ENCODE measurements around the gene SRSF1.
"Not testable (repeated sequence)": the region's sequence is repeated elsewhere in the genome, so short reads cannot be mapped to it uniquely, and the experiment has no call there.

The SRSF1 gene

DNA sequence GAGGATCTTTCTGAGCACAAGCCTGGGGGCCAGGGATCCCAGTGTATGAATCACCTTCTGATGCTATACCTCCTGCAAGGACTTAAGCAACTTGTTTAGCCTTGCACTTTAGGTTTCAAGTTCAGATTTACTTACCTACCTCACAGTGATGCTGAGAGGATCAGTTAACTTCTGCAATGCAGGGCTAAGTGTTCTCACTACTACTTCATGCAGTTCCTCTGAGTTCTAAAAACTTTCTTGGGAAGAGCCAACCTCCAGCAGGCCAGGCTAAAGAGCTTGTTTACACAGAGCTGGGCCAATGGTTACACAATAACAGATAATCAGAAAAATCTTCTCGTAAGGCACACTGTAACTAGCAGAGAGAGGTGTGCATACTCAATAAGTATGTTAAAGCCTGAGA is 32.0 kb downstream of the SRSF1 start:
- H3K36me3 ChIP-seq (ENCODE audit: control insufficient read depth, insufficient read depth, low read length) = peaks cover 73% of the 10 kb centered on the region
- H3K9ac ChIP-seq (ENCODE audit: low read length) = no peak overlapping the region
- no peaks in the 10 kb centered on the region for H3K4me1 ChIP-seq (ENCODE audit: control insufficient read depth, insufficient read depth, low read length)
- H3K27ac ChIP-seq (ENCODE audit: low read depth, low read length) = no peak overlapping the region
- no peak overlapping the region for H3K4me3 ChIP-seq (ENCODE audit: low read depth, low read length)
- no peaks in the 10 kb centered on the region for H3K9me3 ChIP-seq (ENCODE audit: control insufficient read depth, insufficient read depth, low read depth, low read length)
- H3K27me3 ChIP-seq (ENCODE audit: control insufficient read depth, insufficient read depth, low read length) = no peaks in the 10 kb centered on the region

- not testable (repeated sequence) for H3K27me3 ChIP-seq (ENCODE audit: control insufficient read depth, insufficient read depth, low read length); H3K4me1 ChIP-seq (ENCODE audit: control insufficient read depth, insufficient read depth, low read length); H3K27ac ChIP-seq (ENCODE audit: low read depth, low read length); H3K9me3 ChIP-seq (ENCODE audit: control insufficient read depth, insufficient read depth, low read depth, low read length); H3K4me3 ChIP-seq (ENCODE audit: low read depth, low read length); H3K9ac ChIP-seq (ENCODE audit: low read length)
- peaks cover 65% of the 10 kb centered on the region for H3K36me3 ChIP-seq (ENCODE audit: control insufficient read depth, insufficient read depth, low read length)
Measured at GRCh38 chr17:57974053-57974824, 32.8 kb downstream of the SRSF1 start.

- Histone ChIP-seq H3K27ac (ENCODE audit: low read depth, low read length) (no peak overlapping the region), H3K4me3 (ENCODE audit: low read depth, low read length) (no peak overlapping the region), H3K27me3 (ENCODE audit: control insufficient read depth, insufficient read depth, low read length) (no peaks in the 10 kb centered on the region), H3K4me1 (ENCODE audit: control insufficient read depth, insufficient read depth, low read length) (0 out of 2 replicates have a peak, but pooled peaks cover 3% of the 10 kb centered on the region), H3K36me3 (ENCODE audit: control insufficient read depth, insufficient read depth, low read length) (peaks cover 45% of the 10 kb centered on the region), H3K9ac (ENCODE audit: low read length) (no peak overlapping the region), H3K9me3 (ENCODE audit: control insufficient read depth, insufficient read depth, low read depth, low read length) (no peaks in the 10 kb centered on the region)
Measured at GRCh38 chr17:57972151-57972550, 34.9 kb downstream of the SRSF1 start.

DNA sequence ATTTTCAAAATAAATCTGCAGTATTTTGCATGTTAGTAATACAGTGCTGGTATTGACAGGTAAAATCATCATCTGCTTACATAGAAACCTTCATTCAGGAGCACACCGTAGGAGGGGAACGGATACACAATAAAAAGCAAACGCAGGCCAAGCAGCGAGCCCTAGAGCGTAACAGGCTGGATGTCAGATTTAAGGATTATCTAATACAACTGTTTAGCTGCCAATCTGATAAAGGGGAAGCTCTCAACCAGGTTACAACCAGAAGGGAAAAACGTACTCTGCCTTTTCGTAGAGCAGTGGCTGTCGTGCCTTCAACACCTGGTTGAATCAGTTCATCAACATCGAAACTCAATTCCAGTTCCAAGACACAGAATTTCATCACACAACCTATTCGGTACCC is 35.5 kb downstream of the SRSF1 start:
- no peak overlapping the region for H3K27ac ChIP-seq (ENCODE audit: low read depth, low read length)
- no peak overlapping the region for H3K4me3 ChIP-seq (ENCODE audit: low read depth, low read length)
- H3K36me3 ChIP-seq (ENCODE audit: control insufficient read depth, insufficient read depth, low read length) = peaks cover 39% of the 10 kb centered on the region
- H3K9me3 ChIP-seq (ENCODE audit: control insufficient read depth, insufficient read depth, low read depth, low read length) = no peaks in the 10 kb centered on the region
- H3K4me1 ChIP-seq (ENCODE audit: control insufficient read depth, insufficient read depth, low read length) = 0 out of 2 replicates have a peak, but pooled peaks cover 3% of the 10 kb centered on the region
- no peaks in the 10 kb centered on the region for H3K27me3 ChIP-seq (ENCODE audit: control insufficient read depth, insufficient read depth, low read length)
- no peak overlapping the region for H3K9ac ChIP-seq (ENCODE audit: low read length)

- Histone ChIP-seq H3K27me3 (ENCODE audit: control insufficient read depth, insufficient read depth, low read length) (no peaks in the 10 kb centered on the region), H3K36me3 (ENCODE audit: control insufficient read depth, insufficient read depth, low read length) (peaks cover 30% of the 10 kb centered on the region), H3K4me1 (ENCODE audit: control insufficient read depth, insufficient read depth, low read length) (0 out of 2 replicates have a peak, but pooled peaks cover 4% of the 10 kb centered on the region), H3K4me3 (ENCODE audit: low read depth, low read length) (no peak overlapping the region), H3K9ac (ENCODE audit: low read length) (no peak overlapping the region), H3K9me3 (ENCODE audit: control insufficient read depth, insufficient read depth, low read depth, low read length) (no peaks in the 10 kb centered on the region), H3K27ac (ENCODE audit: low read depth, low read length) (no peak overlapping the region)
Measured at GRCh38 chr17:57970710-57971109, 36.3 kb downstream of the SRSF1 start.

- no peak overlapping the region for H3K9ac ChIP-seq (ENCODE audit: low read length)
- H3K4me1 ChIP-seq (ENCODE audit: control insufficient read depth, insufficient read depth, low read length) = 0 out of 2 replicates have a peak, but pooled peaks cover 7% of the 10 kb centered on the region
- no peak overlapping the region for H3K27ac ChIP-seq (ENCODE audit: low read depth, low read length)
- H3K4me3 ChIP-seq (ENCODE audit: low read depth, low read length) = no peak overlapping the region
- H3K36me3 ChIP-seq (ENCODE audit: control insufficient read depth, insufficient read depth, low read length) = peaks cover 10% of the 10 kb centered on the region
- H3K27me3 ChIP-seq (ENCODE audit: control insufficient read depth, insufficient read depth, low read length) = no peaks in the 10 kb centered on the region
- no peaks in the 10 kb centered on the region for H3K9me3 ChIP-seq (ENCODE audit: control insufficient read depth, insufficient read depth, low read depth, low read length)
Measured at GRCh38 chr17:57968456-57968855, 38.6 kb downstream of the SRSF1 start.

DNA sequence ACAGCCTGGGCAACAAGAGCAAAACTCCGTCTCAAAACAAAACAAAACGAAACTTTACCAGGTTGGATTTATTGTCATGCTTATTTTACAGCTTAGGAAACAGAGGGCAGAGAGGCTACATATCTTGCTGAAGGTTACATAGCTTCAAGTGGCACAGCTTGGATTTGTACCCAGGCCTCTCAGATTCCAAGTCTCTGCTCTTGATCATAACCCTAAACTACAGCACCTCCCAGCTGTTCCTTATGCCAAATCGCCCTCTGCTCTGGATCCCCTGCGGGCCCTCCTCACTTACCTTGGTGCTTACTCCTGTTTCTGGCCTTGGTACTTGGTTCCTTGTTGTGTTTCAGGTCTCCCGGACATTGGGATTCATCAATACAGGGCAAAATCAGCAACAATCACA is 40.2 kb downstream of the SRSF1 start:
- H3K4me3 ChIP-seq (ENCODE audit: low read depth, low read length) = no peak overlapping the region
- no peak overlapping the region for H3K9ac ChIP-seq (ENCODE audit: low read length)
- no peak overlapping the region for H3K27ac ChIP-seq (ENCODE audit: low read depth, low read length)
- no peaks in the 10 kb centered on the region for H3K27me3 ChIP-seq (ENCODE audit: control insufficient read depth, insufficient read depth, low read length)
- 0 out of 2 replicates have a peak, but pooled peaks cover 7% of the 10 kb centered on the region for H3K4me1 ChIP-seq (ENCODE audit: control insufficient read depth, insufficient read depth, low read length)
- no peaks in the 10 kb centered on the region for H3K9me3 ChIP-seq (ENCODE audit: control insufficient read depth, insufficient read depth, low read depth, low read length)
- no peaks in the 10 kb centered on the region for H3K36me3 ChIP-seq (ENCODE audit: control insufficient read depth, insufficient read depth, low read length)

DNA sequence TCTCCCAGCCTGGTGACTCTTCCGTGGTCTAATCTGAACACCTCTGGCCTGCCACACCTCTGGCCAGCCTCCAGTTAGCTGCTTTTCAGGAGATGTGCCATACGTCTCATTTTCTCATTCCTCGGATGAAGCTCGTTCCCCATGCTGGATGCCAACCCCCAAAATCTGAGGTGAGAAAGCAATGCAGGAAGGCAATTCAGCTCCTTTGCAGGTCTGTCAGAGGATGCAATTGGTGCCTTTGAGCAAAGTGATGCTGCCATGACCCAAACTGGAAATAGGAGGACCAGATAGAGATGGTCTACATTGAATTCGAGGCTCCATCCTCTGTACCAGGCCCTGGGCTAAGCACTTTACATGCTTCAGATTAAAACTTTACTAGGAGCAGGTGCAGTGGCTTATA is 40.8 kb downstream of the SRSF1 start:
- no peak overlapping the region for H3K9ac ChIP-seq (ENCODE audit: low read length)
- no peak overlapping the region for H3K27ac ChIP-seq (ENCODE audit: low read depth, low read length)
- no peaks in the 10 kb centered on the region for H3K36me3 ChIP-seq (ENCODE audit: control insufficient read depth, insufficient read depth, low read length)
- 0 out of 2 replicates have a peak, but pooled peaks cover 7% of the 10 kb centered on the region for H3K4me1 ChIP-seq (ENCODE audit: control insufficient read depth, insufficient read depth, low read length)
- no peaks in the 10 kb centered on the region for H3K9me3 ChIP-seq (ENCODE audit: control insufficient read depth, insufficient read depth, low read depth, low read length)
- H3K27me3 ChIP-seq (ENCODE audit: control insufficient read depth, insufficient read depth, low read length) = no peaks in the 10 kb centered on the region
- H3K4me3 ChIP-seq (ENCODE audit: low read depth, low read length) = no peak overlapping the region

GRCh38 chr17:57965521-57966160 is 41.4 kb downstream of the SRSF1 start:
- no peaks in the 10 kb centered on the region for H3K36me3 ChIP-seq (ENCODE audit: control insufficient read depth, insufficient read depth, low read length)
- no peak overlapping the region for H3K27ac ChIP-seq (ENCODE audit: low read depth, low read length)
- H3K9me3 ChIP-seq (ENCODE audit: control insufficient read depth, insufficient read depth, low read depth, low read length) = no peaks in the 10 kb centered on the region
- H3K9ac ChIP-seq (ENCODE audit: low read length) = no peak overlapping the region
- H3K4me3 ChIP-seq (ENCODE audit: low read depth, low read length) = no peak overlapping the region
- H3K4me1 ChIP-seq (ENCODE audit: control insufficient read depth, insufficient read depth, low read length) = 0 out of 2 replicates have a peak, but pooled peaks cover 7% of the 10 kb centered on the region
- H3K27me3 ChIP-seq (ENCODE audit: control insufficient read depth, insufficient read depth, low read length) = no peaks in the 10 kb centered on the region

DNA sequence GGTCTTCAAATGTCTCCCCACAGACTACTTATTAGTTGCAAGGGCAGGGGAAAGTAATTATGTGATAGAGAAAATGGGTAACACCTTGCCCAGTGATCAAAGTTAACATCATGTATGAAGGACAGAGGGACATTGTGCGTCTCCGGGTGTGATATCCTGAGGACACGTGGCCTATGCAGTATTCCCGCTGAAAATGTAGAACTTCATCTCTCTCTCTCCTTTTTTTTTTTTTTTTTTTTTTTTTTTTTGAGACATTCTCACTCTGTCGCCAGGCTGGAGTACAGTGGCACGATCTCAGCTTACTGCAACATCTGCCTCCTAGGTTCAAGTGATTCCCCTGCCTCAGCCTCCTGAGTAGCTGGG is 43.9 kb downstream of the SRSF1 start:
- Histone ChIP-seq H3K36me3 (ENCODE audit: control insufficient read depth, insufficient read depth, low read length) (no peaks in the 10 kb centered on the region), H3K4me3 (ENCODE audit: low read depth, low read length) (no peak overlapping the region), H3K27me3 (ENCODE audit: control insufficient read depth, insufficient read depth, low read length) (peaks cover 4% of the 10 kb centered on the region; the same call in 1 of the 2 replicates), H3K9me3 (ENCODE audit: control insufficient read depth, insufficient read depth, low read depth, low read length) (no peaks in the 10 kb centered on the region), H3K9ac (ENCODE audit: low read length) (no peak overlapping the region), H3K4me1 (ENCODE audit: control insufficient read depth, insufficient read depth, low read length) (0 out of 2 replicates have a peak, but pooled peaks cover 4% of the 10 kb centered on the region), H3K27ac (ENCODE audit: low read depth, low read length) (no peak overlapping the region)

Measured in HUES6 (cell line).